BLaER1 treated with 17β-estradiol and CSF1 and Interleukin-3, amounts not matched to agents 10 nM and 100 nM (cell line): Measurements from ENCODE around the gene OGFRL1.

Experiments used
- H3K27ac ChIP-seq, 11 experiments: shearing (Covaris generic); formaldehyde crosslinking; 2 replicates each; pipeline ENCODE4 v1.8.1; 2022
- H3K27me3 ChIP-seq, 11 experiments: shearing (Covaris generic); formaldehyde crosslinking; 2 replicates each; pipeline ENCODE4 v1.8.1; 2022
- H3K36me3 ChIP-seq, 11 experiments: shearing (Covaris generic); formaldehyde crosslinking; 2 replicates each; pipeline ENCODE4 v1.8.1; 2022
- H3K4me1 ChIP-seq, 10 experiments: shearing (Covaris generic); formaldehyde crosslinking; 2 replicates each; pipeline ENCODE4 v1.8.1; 2022
- H3K4me2 ChIP-seq, 11 experiments: shearing (Covaris generic); formaldehyde crosslinking; 2 replicates each; pipeline ENCODE4 v1.8.1; 2022
- H3K4me3 ChIP-seq, 10 experiments: shearing (Covaris generic); formaldehyde crosslinking; 2 replicates each; pipeline ENCODE4 v1.8.1; 2022
- H3K9ac ChIP-seq, 11 experiments: shearing (Covaris generic); formaldehyde crosslinking; 2 replicates each; pipeline ENCODE4 v1.8.1; 2022
- H3K9me3 ChIP-seq, 11 experiments: shearing (Covaris generic); formaldehyde crosslinking; replicated peaks in 1 of 11; 2 replicates each; pipeline ENCODE4 v1.8.1; 2022
- H4K20me1 ChIP-seq, 11 experiments: shearing (Covaris generic); formaldehyde crosslinking; 2 replicates each; pipeline ENCODE4 v1.8.1; 2022
- Cebpa-rat ChIP-seq, 11 experiments: shearing (Covaris generic); IDR thresholded peaks; 2 replicates each; pipeline ENCODE4 v1.8.1; 2022

The OGFRL1 gene

GRCh38 chr6:71288228-71289038, at the start of gene OGFRL1:
TSS of gene OGFRL1 (plus strand) at chr6:71288811. CDS start at chr6:71288937, 126 bp downstream.
- H3K27ac ChIP-seq = peak within 1 kb of the TSS; percentile 95 to 99 (median 98)

GRCh38 chr6:71239694-71240093, 48.9 kb upstream of the OGFRL1 start:
- H3K9me3 ChIP-seq = peaks cover 4 to 35% (median 19%) of the 10 kb centered on the region in 11 experiments; a peak in 15 of 22 replicates
- no peaks in the 10 kb centered on the region for H3K27me3 ChIP-seq
- peak overlapping the region in 1 of 11 experiments; percentile 18; a peak in 1 of 22 replicates for H3K27ac ChIP-seq
- H3K36me3 ChIP-seq = no peaks in the 10 kb centered on the region
- no peak for TF ChIP-seq Cebpa-rat (IDR thresholded peaks at IDR 0.05)
- no peak overlapping the region for H3K9ac ChIP-seq
- H3K4me1 ChIP-seq = peaks cover 0 to 11% (median 5%) of the 10 kb centered on the region in 10 experiments; a peak in 8 of 20 replicates
- H3K4me2 ChIP-seq = peak overlapping the region in 4 of 11 experiments; percentile 3 to 48 (median 28); a peak in 6 of 22 replicates
- no peaks in the 10 kb centered on the region for H4K20me1 ChIP-seq
- no peak overlapping the region for H3K4me3 ChIP-seq

More at GRCh38 chr6:71288228-71289038, at the start of gene OGFRL1:
- Histone ChIP-seq H3K4me3 (peak within 1 kb of the TSS; percentile 93 to 99 (median 97)), H3K4me2 (peak within 1 kb of the TSS; percentile 80 to 98 (median 92)), H4K20me1 (peaks cover 16 to 47% (median 35%) of the 10 kb centered on the region in 11 experiments; a peak in 19 of 22 replicates), H3K9ac (peak within 1 kb of the TSS; percentile 95 to 100 (median 99)), H3K36me3 (peaks cover 4 to 38% (median 34%) of the 10 kb centered on the region in 11 experiments; a peak in 21 of 22 replicates), H3K9me3 (no peaks in the 10 kb centered on the region), H3K4me1 (peaks cover 28 to 55% (median 43%) of the 10 kb centered on the region in 10 experiments), H3K27me3 (no peaks in the 10 kb centered on the region)
- no peak for TF ChIP-seq Cebpa-rat (IDR thresholded peaks at IDR 0.05)

- Histone ChIP-seq H3K27ac (peak overlapping the region in 6 of 11 experiments; percentile 13 to 92 (median 38); a peak in 6 of 22 replicates), H3K27me3 (no peaks in the 10 kb centered on the region), H3K4me2 (peak overlapping the region in 3 of 11 experiments; percentile 20 to 68 (median 61); a peak in 5 of 22 replicates), H3K36me3 (peaks cover 0 to 8% (median 0%) of the 10 kb centered on the region in 11 experiments; a peak in 2 of 22 replicates), H3K4me1 (peaks cover 17 to 50% (median 35%) of the 10 kb centered on the region in 10 experiments), H3K9me3 (peaks cover 18 to 47% (median 36%) of the 10 kb centered on the region in 11 experiments), H3K4me3 (peak overlapping the region in 2 of 10 experiments; percentile 5 to 25; a peak in 2 of 20 replicates), H4K20me1 (no peaks in the 10 kb centered on the region), H3K9ac (no peak overlapping the region)
- no peak for TF ChIP-seq Cebpa-rat (IDR thresholded peaks at IDR 0.05)
These were observed 43.2 kb upstream of the OGFRL1 start for GRCh38 chr6:71245265-71246049.

DNA sequence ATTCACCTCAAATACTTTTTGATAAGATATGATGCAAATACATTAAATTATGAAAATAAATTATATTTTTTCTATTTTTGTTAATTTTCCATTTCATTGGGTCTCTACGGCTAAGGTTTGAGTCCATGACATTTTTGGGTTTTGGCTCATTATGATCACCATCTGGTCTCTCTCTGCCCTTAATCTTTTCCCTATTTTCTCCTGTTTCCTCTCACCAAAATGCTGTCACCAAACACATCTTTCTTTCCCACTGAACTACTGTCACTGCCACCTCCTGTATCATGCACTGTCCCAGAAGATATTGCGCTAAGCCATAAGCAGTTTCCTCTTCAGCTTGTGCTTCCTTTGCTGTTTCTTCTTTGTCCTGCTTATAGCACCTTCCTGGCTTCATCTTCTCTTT, 42.0 kb upstream of the OGFRL1 start:
- Histone ChIP-seq H3K9ac (no peak overlapping the region), H3K27me3 (no peaks in the 10 kb centered on the region), H3K36me3 (peaks cover 0 to 8% (median 0%) of the 10 kb centered on the region in 11 experiments; a peak in 2 of 22 replicates), H3K4me2 (peak overlapping the region in 6 of 11 experiments; percentile 4 to 68 (median 20); a peak in 10 of 22 replicates), H4K20me1 (no peaks in the 10 kb centered on the region), H3K27ac (peak overlapping the region in 8 of 11 experiments; percentile 10 to 92 (median 33); a peak in 8 of 22 replicates), H3K4me1 (peaks cover 28 to 61% (median 47%) of the 10 kb centered on the region in 10 experiments), H3K9me3 (peaks cover 18 to 47% (median 34%) of the 10 kb centered on the region in 11 experiments), H3K4me3 (no peak overlapping the region)
- no peak for TF ChIP-seq Cebpa-rat (IDR thresholded peaks at IDR 0.05)

- Histone ChIP-seq H3K4me3 (no peak overlapping the region), H3K9me3 (peaks cover 13 to 32% (median 18%) of the 10 kb centered on the region in 11 experiments), H3K9ac (peak overlapping the region in 9 of 11 experiments; percentile 23 to 80 (median 72); a peak in 13 of 22 replicates), H4K20me1 (no peaks in the 10 kb centered on the region), H3K27ac (peak overlapping the region; percentile 76 to 97 (median 91)), H3K27me3 (no peaks in the 10 kb centered on the region), H3K4me2 (peak overlapping the region; percentile 31 to 94 (median 79)), H3K4me1 (peaks cover 40 to 78% (median 64%) of the 10 kb centered on the region in 10 experiments), H3K36me3 (peaks cover 0 to 8% (median 0%) of the 10 kb centered on the region in 11 experiments; a peak in 2 of 22 replicates)
- peak in 1 of 11 experiments; percentile 57; a peak in 2 of 22 replicates for TF ChIP-seq Cebpa-rat (IDR thresholded peaks at IDR 0.05)
These were observed 40.3 kb upstream of the OGFRL1 start for GRCh38 chr6:71248306-71248765.

- Histone ChIP-seq H3K27ac (peak overlapping the region; percentile 76 to 97 (median 91)), H3K4me2 (peak overlapping the region; percentile 36 to 94 (median 79)), H3K36me3 (peaks cover 0 to 8% (median 0%) of the 10 kb centered on the region in 11 experiments; a peak in 2 of 22 replicates), H3K4me1 (peaks cover 40 to 85% (median 71%) of the 10 kb centered on the region in 10 experiments), H3K9me3 (peaks cover 13 to 32% (median 18%) of the 10 kb centered on the region in 11 experiments), H3K27me3 (no peaks in the 10 kb centered on the region), H3K9ac (peak overlapping the region in 9 of 11 experiments; percentile 32 to 80 (median 75); a peak in 16 of 22 replicates), H4K20me1 (no peaks in the 10 kb centered on the region), H3K4me3 (0 out of 20 replicates have a peak overlapping the region, but pooled peaks of 1 of the 10 experiments have one; percentile 25)
- no peak for TF ChIP-seq Cebpa-rat (IDR thresholded peaks at IDR 0.05)
These were observed 39.6 kb upstream of the OGFRL1 start for GRCh38 chr6:71248878-71249544.

DNA sequence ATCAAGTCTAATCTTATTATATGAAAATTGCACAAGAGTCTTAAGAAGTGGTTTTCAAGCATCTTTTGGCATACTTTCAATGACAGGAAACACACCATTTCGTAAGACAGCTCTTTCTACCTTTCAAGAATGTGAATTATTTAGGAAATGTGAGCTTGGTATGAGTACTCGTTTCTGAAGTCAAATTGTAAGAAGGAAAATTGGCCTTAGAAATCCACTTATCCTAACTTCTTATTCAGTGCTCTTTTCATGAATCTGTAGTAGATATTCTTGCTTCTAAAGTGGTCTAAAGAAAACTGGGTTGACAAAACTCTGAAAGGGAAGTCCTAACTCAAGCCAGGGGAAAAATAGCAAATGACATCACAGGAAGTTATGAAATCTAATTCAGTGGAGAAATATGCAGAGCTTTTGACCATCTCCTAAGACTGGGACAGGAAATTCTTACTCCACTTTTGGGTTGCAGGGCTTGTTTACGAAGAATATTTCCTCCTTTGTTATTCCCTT, 38.5 kb upstream of the OGFRL1 start:
- peaks cover 40 to 97% (median 82%) of the 10 kb centered on the region in 10 experiments for H3K4me1 ChIP-seq
- peak overlapping the region in 5 of 10 experiments; percentile 5 to 25 (median 13); a peak in 2 of 20 replicates for H3K4me3 ChIP-seq
- peak in 8 of 11 experiments; percentile 51 to 94 (median 86); a peak in 13 of 22 replicates for TF ChIP-seq Cebpa-rat (IDR thresholded peaks at IDR 0.05)
- peaks cover 9 to 28% (median 16%) of the 10 kb centered on the region in 11 experiments for H3K9me3 ChIP-seq
- no peaks in the 10 kb centered on the region for H3K27me3 ChIP-seq
- peak overlapping the region; percentile 40 to 80 (median 74) for H3K9ac ChIP-seq
- peak overlapping the region; percentile 76 to 97 (median 91) for H3K27ac ChIP-seq
- H3K4me2 ChIP-seq = peak overlapping the region; percentile 17 to 94 (median 79); a peak in 21 of 22 replicates
- peaks cover 0 to 8% (median 0%) of the 10 kb centered on the region in 11 experiments; a peak in 2 of 22 replicates for H3K36me3 ChIP-seq
- H4K20me1 ChIP-seq = no peaks in the 10 kb centered on the region
